Measurements from ENCODE around the gene MACROD1. TPM values are rescaled to one million over a fixed set of nuclear protein-coding genes. Genes with fewer than 3 reads are reported as not detected.
"Not testable (repeated sequence)": the region's sequence is repeated elsewhere in the genome, so short reads cannot be mapped to it uniquely, and the experiment has no call there.

Gene MACROD1
- total RNA-seq, 1 donor = 17.7 TPM

DNA sequence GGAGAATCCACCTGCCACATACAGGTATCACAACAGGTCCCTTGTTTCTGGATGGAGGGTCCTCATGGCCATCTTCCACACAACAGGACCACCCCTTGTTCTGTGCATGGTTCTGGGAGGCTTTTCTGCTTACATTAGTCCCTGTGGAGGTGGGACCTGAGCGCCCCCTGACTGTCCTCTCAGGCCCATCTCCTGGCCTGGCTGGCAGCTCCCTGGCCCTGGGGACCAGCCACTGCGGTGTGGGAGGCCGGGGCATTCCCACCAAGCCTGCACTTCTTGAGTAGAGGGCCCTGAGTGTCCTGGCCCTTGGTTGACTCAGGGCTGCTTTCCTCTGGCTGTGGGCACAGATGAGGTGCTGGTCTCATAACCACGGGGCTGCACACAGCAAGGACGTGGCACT lies 186.5 kb downstream of the MACROD1 start:
- Histone ChIP-seq H2AFZ (ENCODE audit: low read length) (no peak overlapping the region), H3K4me3 (ENCODE audit: insufficient read depth, low read length) (no peak overlapping the region), H3K4me2 (ENCODE audit: insufficient read depth, low read length) (no peak overlapping the region), H3K9me3 (ENCODE audit: low read depth, low read length) (no peaks in the 10 kb centered on the region), H3K4me1 (ENCODE audit: insufficient read depth, low read length) (peaks cover 16% of the 10 kb centered on the region), H3K27ac (ENCODE audit: low read depth, low read length) (no peak overlapping the region), H3K79me2 (ENCODE audit: insufficient read depth, low read length) (peaks cover 68% of the 10 kb centered on the region), H3K27me3 (ENCODE audit: insufficient read depth, low read length) (no peaks in the 10 kb centered on the region), H3K36me3 (ENCODE audit: insufficient read depth, low read length) (peaks cover 10% of the 10 kb centered on the region), H4K20me1 (ENCODE audit: insufficient read depth, low read length) (peaks cover 17% of the 10 kb centered on the region)
- TF ChIP-seq, protein P1, sequence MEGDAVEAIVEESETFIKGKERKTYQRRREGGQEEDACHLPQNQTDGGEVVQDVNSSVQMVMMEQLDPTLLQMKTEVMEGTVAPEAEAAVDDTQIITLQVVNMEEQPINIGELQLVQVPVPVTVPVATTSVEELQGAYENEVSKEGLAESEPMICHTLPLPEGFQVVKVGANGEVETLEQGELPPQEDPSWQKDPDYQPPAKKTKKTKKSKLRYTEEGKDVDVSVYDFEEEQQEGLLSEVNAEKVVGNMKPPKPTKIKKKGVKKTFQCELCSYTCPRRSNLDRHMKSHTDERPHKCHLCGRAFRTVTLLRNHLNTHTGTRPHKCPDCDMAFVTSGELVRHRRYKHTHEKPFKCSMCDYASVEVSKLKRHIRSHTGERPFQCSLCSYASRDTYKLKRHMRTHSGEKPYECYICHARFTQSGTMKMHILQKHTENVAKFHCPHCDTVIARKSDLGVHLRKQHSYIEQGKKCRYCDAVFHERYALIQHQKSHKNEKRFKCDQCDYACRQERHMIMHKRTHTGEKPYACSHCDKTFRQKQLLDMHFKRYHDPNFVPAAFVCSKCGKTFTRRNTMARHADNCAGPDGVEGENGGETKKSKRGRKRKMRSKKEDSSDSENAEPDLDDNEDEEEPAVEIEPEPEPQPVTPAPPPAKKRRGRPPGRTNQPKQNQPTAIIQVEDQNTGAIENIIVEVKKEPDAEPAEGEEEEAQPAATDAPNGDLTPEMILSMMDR (IDR thresholded peaks at IDR 0.05; ENCODE audit: extremely low read depth, low read depth, low read length) = no peak
- DNase-seq (ENCODE audit: insufficient read length, low spot score, missing footprints) = no peak

DNA sequence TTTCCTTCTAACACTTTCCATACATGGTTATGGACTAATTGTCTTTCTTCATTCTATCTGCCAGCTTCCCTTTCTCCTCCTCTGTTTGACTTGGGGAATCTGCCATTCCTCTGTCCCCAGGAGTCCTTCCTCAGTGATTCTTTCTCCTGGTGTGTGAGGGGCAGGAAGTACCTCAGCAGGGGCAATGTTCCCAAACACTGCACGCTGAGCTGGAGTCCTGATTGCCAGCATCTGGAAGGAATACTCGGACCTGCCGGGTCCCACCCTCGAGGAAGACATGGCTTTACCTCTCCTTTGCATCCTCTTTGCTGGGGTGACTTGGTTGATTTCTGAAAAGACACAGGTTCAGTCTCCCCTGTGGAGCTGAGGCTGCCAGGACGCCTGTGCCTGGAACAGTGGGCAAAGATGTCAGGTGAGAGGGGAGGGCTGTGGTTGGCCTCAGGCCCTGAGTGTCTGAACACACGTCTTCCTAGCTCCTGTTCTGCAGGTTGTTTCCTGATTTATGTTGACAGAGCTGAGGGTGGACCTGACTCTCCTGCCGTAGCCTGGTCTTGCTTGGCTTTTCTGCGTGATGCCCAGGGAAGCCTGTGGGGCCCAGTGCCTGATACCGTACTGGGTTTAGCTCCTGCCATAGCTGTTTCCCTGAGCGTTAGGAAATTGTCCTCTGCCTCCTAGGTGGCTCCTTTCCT lies 187.2 kb downstream of the MACROD1 start:
- Histone ChIP-seq H3K4me2 (ENCODE audit: insufficient read depth, low read length) (no peak overlapping the region), H3K27me3 (ENCODE audit: insufficient read depth, low read length) (no peaks in the 10 kb centered on the region), H4K20me1 (ENCODE audit: insufficient read depth, low read length) (peaks cover 17% of the 10 kb centered on the region), H3K79me2 (ENCODE audit: insufficient read depth, low read length) (peaks cover 65% of the 10 kb centered on the region), H3K9me3 (ENCODE audit: low read depth, low read length) (no peaks in the 10 kb centered on the region), H2AFZ (ENCODE audit: low read length) (no peak overlapping the region), H3K27ac (ENCODE audit: low read depth, low read length) (no peak overlapping the region), H3K4me1 (ENCODE audit: insufficient read depth, low read length) (peaks cover 16% of the 10 kb centered on the region), H3K4me3 (ENCODE audit: insufficient read depth, low read length) (no peak overlapping the region), H3K36me3 (ENCODE audit: insufficient read depth, low read length) (peaks cover 10% of the 10 kb centered on the region)
- TF ChIP-seq, protein P1 (IDR thresholded peaks at IDR 0.05; ENCODE audit: extremely low read depth, low read depth, low read length) = no peak
- DNase-seq (ENCODE audit: insufficient read length, low spot score, missing footprints) = no peak

DNA sequence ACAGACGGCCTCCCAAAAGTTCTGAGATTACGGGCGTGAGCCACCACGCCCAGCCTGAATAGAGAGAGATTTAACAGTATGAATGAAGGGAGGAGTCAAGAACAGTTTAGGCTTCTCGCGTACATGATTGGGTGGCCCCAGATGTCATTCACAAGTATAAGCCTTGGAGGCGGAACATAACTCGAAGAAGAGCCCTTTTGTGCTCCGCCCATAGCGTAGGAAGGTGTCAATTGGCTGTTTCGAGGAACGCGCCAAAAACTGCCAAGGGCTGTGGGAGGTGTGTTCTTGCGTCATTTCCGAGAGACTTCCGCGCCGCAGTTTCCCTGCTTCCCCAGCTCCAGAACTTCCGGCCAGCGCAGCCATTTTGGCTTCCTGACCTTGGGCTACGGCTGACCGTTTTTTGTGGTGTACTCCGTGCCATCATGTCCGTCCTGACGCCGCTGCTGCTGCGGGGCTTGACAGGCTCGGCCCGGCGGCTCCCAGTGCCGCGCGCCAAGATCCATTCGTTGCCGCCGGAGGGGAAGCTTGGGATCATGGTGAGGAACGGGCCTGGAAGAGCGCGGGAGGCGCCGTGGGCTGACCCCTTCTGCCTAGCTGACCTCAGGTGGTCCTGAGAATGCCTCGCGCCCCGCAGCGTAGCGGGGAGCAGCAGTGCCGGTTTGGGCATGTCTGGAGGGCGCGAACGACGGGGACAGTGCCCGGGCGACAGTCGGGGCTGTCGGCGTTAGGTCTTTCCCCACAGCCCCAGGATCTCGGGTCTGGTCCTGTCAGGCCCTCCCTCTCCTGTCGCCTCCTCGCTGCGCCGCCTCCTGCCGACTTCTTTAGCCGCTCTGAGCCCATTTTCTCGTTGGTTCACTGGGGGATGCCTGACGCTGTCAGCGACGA lies 191.4 kb downstream of the MACROD1 start, which contains the start of gene COX8A:
Gene COX8A, plus strand, starts transcription at position 362 of the 885 bp plus-strand sequence. Its CDS starts 61 bp downstream, at position 423.
- Histone ChIP-seq H4K20me1 (ENCODE audit: insufficient read depth, low read length) (peaks cover 17% of the 10 kb centered on the region), H3K4me3 (ENCODE audit: insufficient read depth, low read length) (peak within 1 kb of the TSS; percentile 93), H3K27ac (ENCODE audit: low read depth, low read length) (peak within 1 kb of the TSS; percentile 83), H3K9me3 (ENCODE audit: low read depth, low read length) (no peaks in the 10 kb centered on the region), H3K79me2 (ENCODE audit: insufficient read depth, low read length) (peaks cover 46% of the 10 kb centered on the region), H2AFZ (ENCODE audit: low read length) (peak within 1 kb of the TSS; percentile 93), H3K4me1 (ENCODE audit: insufficient read depth, low read length) (peaks cover 16% of the 10 kb centered on the region), H3K4me2 (ENCODE audit: insufficient read depth, low read length) (peak within 1 kb of the TSS; percentile 86), H3K27me3 (ENCODE audit: insufficient read depth, low read length) (no peaks in the 10 kb centered on the region), H3K36me3 (ENCODE audit: insufficient read depth, low read length) (peaks cover 7% of the 10 kb centered on the region)
- TF ChIP-seq, protein P1 (IDR thresholded peaks at IDR 0.05; ENCODE audit: extremely low read depth, low read depth, low read length) = peak; percentile 18
- peak; percentile 98 for DNase-seq (ENCODE audit: insufficient read length, low spot score, missing footprints)

DNA sequence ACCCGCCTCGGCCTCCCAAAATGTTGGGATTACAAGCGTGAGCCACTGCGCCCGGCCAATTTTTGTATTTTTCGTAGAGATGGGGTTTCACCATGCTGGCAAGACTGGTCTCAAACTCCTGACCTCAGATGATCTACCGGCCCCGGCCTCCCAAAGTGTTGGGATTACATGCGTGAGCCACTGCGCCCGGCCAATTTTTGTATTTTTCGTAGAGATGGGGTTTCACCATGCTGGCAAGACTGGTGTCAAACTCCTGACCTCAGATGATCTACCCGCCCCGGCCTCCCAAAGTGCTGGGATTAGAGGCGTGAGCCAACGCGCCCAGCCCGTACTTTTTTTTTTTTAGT lies 192.0 kb downstream of the MACROD1 start:
- not testable (repeated sequence) for H3K36me3 ChIP-seq (ENCODE audit: insufficient read depth, low read length); H2AFZ ChIP-seq (ENCODE audit: low read length); H3K27ac ChIP-seq (ENCODE audit: low read depth, low read length); DNase-seq (ENCODE audit: insufficient read length, low spot score, missing footprints); H3K9me3 ChIP-seq (ENCODE audit: low read depth, low read length); H3K27me3 ChIP-seq (ENCODE audit: insufficient read depth, low read length)
- H3K4me3 ChIP-seq (ENCODE audit: insufficient read depth, low read length) = peak overlapping the region; percentile 39
- peaks cover 15% of the 10 kb centered on the region for H4K20me1 ChIP-seq (ENCODE audit: insufficient read depth, low read length)
- peaks cover 16% of the 10 kb centered on the region for H3K4me1 ChIP-seq (ENCODE audit: insufficient read depth, low read length)
- H3K79me2 ChIP-seq (ENCODE audit: insufficient read depth, low read length) = peaks cover 40% of the 10 kb centered on the region
- H3K4me2 ChIP-seq (ENCODE audit: insufficient read depth, low read length) = peak overlapping the region; percentile 86
